RKO (cell line): Measurements from ENCODE around the gene CCDC6.

Source experiments
- DNase-seq: peaks from one replicate; pipeline ENCODE4 v3.0.0-alpha.2; 2016; ENCODE audit warnings: low spot score

The CCDC6 gene

DNA sequence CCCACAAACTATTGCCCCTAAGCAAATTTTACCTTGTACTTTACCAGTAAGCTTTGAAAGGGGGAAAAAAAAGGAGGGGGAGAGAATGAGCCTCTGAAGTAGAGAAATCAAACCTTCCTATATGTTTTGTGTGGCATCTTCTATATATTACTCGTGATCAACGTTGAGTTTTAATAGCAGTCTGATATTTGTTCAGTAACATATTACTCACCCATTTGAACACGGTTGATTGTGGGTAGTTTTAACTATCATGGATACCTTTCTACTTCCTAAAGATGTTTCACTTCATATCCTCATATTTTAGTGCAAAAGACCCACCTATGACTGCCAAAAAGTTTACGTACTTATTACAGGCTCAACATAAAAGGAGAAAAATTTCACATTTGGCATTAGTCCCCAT is 54.5 kb downstream of the CCDC6 start:
- no peak for DNase-seq

DNA sequence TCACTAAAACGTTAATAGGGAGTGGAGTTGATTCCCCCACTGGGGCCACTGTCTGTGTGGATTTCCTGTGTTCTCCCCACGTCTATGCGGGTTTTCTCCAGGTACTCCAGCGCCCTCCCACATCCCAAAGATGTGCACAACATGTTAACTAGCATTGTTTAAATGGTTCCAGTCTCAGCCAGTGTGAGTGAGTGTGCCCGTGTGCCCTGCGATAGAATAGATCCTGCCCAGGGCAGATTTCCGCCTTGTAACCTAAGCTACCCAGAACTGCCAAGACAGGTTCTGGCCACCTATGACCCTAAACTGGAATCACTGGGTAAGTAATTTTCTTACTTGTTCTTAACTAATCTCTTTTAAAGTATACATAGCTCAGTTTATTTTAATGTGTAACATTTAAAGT is 58.5 kb downstream of the CCDC6 start:
- no peak for DNase-seq

DNA sequence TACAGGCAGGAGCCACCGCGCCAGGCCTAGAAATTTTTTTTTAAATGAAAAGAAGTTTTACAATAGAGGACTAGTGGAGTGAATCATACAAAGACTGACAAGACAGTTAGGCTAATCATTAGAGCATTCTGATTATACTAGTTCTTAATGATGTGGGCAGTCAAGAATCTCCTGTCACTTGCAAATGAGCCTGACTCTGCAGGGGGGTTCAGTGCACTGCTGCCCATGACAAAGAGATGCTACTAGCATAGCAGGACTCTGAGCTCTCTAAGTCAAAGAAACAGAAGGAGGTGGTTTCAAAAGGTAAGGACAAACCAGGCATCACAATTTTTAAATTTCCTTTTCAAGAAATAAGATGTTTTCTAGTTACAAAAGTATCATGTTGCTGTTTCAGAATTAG is 59.0 kb downstream of the CCDC6 start:
- DNase-seq = no peak

DNA sequence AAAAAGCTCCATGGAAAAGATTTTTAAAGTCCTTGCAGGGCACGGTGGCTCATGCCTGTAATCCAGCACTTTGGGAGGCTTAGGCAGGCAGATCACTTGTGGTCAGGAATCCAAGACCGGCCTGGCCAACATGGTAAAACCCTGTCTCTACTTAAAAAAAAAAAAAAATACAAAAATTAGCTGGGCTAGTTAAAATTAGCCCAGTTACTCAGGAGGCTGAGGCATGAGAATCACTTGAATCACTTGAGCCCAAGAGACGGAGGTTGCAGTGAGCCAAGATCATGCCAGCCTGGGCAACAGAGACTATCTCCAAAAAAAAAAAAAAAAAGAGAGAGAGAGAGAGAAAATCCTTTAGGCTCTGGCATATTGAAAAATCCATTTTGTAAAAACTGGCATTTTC is 61.9 kb downstream of the CCDC6 start:
- no peak for DNase-seq

DNA sequence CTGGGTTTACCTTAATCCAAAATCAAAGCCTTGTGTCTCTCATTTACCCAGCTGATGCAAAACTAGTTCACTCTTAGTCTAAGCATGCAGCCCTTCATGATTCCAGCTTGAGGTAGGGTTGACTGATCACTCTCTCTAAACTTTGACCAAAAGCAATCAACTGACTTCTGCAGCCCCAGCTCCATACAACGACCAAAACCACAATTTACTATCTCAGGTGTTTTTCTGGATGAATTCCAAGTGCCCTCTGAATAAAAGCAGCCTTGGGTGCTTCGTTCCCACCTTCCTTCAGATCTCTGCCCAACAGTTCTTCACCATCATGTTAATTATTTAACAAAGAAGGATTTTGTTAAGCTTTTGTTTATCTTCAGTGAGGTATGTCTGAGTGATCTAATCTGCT is 62.6 kb downstream of the CCDC6 start:
- DNase-seq = no peak

DNA sequence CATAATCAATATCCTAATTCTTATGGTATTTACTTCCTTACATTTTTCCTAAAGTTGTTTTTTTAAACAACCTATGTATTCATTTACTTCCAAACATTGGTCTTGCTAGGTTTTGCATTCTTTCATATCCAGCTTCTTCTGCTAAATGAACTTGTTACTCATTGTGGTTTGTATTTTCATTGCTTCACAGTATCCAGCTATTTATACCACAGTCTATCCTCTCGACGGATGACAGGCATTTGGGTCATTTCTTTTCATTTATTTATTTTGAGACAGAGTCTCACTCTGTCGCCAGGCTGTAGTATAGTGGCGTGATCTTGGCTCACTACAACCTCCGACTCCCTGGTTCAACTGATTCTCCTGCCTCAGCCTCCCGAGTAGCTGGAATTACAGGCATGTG is 66.8 kb downstream of the CCDC6 start:
- no peak for DNase-seq

DNA sequence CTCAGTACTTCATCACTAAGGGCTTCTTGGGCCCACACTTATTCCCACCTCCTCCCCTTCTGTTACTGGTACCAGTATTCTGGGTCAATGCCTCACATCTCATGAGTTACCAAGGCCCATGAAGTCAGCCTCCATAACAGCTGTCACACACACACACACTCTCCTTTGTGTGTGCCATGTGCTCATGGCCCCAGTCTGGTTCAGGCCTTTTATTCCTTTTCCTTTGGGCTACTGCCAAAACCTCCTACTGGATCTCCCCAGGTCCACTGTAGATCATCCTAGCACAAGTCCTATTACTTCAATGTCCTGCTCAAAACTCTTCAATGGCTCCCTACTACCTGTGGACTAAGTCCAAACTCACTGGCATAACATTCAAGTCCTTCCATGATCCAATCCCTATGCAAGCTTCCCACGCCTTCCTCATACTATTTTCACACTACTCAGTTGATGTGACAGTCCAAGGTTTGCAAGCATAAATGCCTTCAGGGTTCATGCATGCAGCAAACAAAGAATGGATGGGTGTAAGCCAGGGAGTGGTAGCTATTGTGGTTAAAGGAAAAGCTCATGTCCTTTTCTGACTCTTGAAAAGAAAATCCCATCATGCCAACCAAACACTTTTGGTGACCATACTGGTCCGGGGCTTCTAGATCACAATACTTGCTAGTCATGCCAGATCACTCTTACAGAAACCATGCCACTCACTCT is 68.1 kb downstream of the CCDC6 start:
- no peak for DNase-seq

DNA sequence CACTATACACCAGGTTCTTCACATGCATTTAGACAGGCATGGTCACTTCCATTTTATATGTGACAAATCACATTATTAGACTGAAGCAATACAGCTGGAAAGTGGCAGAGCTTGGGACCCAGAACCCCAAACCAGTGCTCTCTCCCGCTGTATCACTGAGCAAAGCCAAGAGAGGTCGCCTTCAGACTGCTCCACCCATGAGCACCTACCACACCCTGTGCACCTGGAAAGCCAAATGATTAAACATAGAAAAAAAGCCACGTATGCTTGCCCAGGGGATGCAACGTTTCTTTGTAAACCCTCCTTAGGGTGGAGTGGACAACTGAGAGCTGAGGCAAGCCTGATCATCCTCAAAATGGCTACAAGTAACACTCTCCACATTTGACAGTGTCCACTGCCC is 72.5 kb downstream of the CCDC6 start:
- DNase-seq = no peak

DNA sequence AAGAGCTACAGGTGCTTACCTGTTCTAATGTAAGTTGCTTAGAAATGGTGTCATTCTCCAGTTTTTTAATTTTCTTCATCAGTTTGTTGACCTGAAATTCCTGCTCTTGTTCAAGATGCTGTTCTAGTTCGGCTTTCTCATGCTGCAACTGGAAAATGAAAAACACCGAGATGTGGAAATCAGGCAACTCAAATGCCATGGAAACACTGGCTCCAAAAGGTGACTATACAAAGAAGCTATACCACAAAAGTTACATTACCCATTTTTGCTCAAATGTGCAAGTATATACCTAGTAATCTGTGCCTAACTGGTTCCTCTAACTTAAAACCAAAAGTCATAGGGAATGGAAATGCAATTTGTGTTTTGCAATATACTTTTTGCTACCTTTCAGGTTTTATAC is 73.8 kb downstream of the CCDC6 start:
- DNase-seq = no peak

DNA sequence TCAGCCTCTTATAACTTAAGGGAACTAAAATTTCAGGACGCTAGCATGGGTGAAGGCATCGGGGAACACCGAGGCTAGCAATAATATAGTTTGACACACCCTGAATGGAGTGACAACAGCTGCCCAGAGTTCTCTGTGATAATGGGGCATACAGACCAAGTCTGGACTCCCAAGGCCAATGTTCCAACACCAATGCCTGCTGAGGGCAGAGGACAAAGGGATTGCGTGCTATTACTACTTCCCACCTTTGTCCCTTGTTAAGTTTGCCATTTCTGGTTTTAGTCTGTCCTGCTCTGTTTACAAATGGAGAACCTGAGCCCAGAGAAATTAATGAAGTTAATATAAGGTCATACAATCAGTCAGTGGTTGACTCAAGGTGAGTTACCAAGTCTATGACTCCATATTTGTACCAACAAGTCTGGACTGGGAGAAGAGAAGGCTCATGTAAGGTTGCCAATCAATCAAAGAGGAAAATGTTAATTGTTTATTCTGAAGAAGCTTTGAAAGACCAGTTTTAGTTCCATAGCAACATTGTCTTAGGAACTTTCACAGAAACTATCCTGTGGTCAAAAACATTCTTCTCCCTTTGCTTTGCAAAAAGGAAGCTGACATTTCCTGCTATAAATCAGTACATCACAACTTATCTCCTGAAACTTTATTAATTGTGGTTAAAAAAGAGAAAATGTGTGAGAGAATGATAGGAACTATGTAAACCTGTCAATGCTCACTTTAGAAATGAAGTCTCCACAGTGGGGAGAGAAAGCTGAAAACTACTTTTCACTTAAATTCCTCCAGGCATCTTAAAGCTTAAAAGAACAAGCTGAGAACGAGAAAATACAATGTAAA is 74.5 kb downstream of the CCDC6 start:
- DNase-seq = no peak

DNA sequence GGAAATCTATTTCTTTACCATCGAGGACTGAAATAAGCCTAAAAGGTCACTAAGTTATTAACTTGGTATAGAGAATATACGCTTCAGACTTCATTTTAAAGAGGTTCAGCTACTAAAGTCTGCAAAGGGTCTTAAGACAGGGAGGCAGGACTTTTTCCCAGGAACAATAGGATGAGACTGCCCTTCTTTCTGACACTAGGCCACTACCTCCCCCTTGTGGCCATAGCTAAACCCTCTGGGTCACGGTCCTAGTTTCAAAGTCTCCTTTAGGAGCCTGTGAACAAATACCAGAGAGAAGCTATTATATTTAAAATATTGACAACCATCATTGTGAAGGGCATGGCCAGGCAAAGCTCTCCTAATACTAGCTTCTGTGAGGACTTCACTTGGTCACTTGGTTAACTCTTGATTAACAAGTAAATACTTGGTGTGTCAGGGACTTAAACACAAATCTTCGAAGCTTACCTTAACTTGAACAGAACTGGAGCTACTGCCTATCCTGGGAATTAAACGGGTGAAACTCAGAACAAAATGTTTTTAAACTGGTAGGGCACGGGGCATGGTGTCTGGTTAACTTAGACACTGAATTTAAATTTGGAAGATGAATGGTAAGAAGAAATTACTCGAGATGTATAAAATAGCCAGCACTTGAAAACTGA is 75.6 kb downstream of the CCDC6 start:
- peak; percentile 57 for DNase-seq

DNA sequence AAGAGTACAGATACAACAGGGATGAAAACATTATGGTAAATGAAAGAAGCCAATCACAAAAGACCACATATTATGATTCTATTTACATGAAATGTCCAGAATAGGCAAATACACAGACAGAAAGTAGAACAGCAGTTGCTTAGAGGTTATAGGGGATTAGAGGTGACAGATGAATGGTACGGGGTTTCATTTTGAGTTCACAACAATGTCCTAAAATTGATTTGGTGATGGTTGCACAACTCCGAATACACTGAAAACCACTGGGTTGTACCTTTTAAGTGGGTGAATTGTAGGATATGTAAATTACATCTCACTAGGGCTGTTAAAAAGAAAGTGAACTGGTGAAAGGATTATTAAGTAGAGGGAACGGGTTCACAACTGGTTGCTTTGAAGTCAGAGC is 76.8 kb downstream of the CCDC6 start:
- DNase-seq = no peak

DNA sequence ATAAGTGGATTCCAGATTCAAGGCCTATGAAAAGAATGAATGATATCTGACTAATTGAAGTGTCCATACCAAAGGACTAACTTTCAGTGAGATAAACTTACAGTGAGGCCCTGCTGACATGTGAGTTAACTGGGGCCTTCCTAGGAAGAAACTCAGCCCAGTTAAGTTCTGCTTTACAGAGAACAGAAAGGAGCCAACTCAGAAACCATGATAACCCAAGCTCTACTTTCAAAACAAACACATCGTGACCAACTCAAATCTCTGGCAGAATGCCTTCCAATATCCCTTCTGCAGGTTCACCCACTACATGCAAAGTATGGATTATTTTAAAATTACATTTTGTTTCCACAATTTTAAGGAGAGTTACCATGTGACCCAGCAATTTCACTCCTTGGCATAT is 77.3 kb downstream of the CCDC6 start:
- DNase-seq = no peak

DNA sequence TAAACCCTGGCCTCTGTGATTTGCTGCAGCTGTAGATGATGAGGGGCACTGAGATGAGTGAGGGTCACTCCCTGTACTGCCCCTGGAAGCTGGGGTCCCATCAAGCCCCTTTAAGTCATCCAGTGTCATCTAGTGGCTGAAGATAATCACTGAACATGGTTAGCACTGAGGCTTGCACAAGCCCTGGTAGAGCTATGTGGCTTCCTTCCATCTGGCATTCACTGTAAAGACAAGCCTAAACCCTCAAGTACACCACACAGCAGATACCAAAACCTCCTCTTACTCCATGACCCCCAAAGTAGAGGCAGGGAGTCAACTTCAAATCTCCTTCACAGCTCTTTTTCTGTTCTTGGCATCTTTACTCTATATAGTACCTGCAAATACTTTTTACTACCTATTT is 80.4 kb downstream of the CCDC6 start:
- DNase-seq = no peak

DNA sequence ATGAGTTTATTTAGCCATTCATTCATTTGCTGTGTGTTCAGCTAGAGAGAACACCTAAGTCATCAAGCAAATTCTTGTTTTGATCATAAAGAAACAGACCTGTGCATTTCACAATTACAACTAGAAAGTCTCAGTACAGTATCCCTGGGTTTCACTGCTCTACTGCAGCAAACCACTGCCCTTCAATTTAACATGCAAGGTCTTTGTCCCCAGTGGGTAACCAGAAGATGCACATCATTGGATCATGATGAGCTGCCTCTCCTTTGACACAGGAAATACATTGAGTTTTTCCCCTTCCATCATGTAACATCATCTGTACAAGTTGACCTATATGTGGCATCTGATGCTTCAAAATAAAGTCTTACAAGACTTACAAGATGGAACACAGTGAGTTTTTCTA is 82.6 kb downstream of the CCDC6 start:
- no peak for DNase-seq

DNA sequence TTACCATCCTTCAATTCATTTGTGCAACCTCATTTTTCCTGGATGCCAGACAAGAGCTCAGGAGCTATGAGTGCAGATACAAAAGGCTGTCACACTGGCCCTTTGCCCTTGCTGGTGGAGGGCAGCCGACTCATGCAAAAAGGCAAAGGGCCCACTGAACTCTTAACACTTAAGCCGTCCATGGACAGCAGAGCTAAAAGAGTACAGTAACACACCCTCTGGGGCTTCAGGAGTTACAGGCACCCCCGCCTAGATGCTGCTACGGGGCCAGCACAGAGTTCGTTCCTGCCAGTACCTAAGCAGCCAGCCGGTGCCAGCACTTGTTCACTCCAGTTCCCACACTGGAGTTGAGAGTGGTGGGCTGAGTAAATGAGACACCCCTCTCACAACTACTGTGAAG is 83.2 kb downstream of the CCDC6 start:
- no peak for DNase-seq

DNA sequence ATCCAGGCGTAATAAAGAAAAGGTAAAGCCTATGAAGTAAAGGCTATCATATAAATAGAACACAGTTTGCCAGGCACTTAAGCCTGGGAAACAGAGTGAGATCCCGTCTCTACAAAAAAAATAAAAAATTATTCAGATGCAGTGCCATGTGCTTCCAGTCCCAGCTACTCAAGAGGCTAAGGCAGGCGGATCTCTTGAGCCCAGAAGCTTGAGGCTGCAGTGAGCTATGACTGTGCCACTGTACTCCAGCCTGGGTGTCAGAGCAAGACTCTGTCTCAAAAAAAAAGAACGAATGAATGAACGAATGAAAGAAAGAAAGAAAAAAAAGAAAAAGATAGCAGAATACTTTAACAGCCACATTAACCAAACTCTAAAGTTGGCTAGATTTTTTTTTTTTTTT is 85.9 kb downstream of the CCDC6 start:
- DNase-seq = no peak

DNA sequence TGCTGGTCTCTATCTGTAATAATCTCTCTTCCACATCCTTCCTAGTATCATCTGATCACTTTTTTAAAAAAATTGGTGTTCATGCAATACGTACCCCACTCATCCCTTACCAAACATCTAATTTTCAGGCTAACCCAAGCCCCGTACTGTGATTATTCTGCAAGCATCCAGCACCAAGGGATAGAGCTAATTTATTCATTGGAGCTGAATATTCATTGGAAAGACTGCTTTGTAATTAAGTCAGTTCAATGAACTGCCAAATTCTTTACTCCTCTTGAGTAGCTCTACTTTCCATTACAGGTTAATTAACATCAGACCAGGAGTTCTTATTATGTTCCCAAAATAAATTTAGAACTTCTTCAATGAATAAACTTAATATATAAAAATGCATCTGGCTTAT is 86.7 kb downstream of the CCDC6 start:
- no peak for DNase-seq

DNA sequence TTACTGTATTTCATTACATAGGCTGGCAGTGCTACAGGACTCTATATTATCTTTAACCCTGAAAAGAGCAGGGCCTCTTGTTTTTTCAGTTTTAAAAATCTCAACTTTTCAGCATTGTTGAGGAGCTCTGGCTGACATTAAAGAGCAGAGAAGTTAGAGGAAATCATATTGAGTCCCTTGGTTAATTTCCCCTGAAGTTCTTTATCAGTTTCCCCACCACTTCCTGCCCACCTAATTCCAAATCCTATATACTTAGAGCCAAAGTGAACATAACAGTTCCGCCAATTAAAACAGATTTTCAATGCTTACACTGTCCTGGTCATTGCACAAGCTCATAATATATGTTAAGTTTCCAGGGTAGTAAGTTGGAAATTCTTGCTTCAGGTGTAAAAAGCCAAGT is 87.1 kb downstream of the CCDC6 start:
- no peak for DNase-seq

DNA sequence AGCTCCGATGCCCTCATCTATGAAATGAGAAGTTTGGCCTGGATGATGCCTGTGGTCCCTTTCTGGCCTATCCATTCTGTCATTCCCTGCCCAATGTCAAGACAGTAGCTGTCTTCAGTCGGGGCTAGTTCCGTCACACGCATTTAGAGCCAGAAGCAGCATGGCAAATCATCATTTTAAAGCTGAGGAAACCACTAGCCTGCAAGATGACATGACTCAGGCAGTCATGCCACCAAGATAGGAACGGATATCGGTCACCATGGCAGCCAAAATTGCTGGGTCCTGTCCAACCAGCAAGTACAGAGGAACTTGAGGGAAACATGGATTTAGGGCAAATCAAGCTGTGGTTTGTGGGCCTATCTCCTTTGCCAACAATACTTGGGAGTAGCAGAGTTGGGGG is 88.6 kb downstream of the CCDC6 start:
- DNase-seq = no peak

DNA sequence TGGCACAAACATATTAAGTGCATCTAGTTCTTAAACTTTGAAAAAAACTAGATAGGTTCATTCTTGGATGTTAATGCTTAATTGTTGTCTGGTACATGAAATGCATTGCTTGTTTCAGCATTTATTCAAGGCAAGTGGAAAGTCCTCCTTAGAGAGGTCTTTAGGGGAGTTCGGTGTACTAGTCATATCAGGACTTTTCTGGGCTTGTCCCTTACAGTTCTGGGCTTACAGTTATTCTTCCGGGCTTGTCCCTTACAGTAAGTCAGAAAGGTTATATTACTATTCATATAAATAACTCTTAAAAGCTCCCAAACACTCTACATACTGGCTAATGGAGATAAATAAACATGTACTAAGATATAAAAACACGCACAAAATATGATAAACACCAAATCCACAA is 91.5 kb downstream of the CCDC6 start:
- no peak for DNase-seq

DNA sequence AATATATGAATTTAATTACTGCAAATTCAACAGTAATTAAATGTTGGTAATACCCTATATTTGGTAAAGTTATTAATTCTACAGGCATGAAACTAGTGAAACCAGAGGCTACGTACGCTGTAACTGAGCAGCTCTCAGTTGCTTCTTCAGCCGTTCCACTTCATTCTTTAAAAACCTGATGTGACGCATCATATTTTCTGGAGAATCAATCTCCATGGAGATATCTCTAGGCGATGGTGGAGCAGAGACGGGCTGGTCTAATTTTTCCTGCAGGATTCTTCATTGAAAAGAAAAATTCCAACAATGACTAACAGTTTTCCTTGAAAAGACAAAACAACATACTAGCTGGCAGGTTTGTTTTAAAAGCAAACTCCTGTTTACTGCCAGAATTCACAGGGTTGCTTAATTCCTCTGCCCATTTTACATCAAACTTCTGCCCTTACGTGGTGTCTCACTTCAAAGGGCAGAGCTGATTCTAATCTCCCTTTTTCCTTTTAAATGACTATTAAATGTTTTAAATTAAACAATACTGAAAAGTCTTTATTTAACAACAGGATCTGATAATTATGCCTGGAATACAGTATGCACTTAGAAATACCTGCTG is 93.7 kb downstream of the CCDC6 start:
- no peak for DNase-seq

DNA sequence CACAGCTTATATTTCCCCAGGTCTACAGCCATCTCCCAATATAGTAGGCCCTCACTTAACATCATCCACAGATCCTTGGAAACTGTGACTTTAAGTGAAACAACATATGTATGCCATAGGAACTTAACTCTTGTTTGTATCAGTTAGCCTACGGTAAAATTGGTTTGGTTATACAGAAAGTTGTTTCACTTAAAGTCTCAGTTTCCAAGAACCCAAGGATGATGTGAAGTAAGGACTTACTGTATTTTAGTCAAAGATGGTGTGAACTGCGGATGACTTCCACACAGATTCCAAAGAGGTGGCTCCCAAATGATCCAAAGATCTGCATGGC is 96.7 kb downstream of the CCDC6 start:
- no peak for DNase-seq
